22Rv1 (cell line): ENCODE data around the gene FAM236A.
"Not testable (repeated sequence)": the region's sequence is repeated elsewhere in the genome, so short reads cannot be mapped to it uniquely, and the experiment has no call there.

Source experiments
- H3K27ac ChIP-seq: fragments of 450-650 bp; 2 replicates; pipeline ENCODE4 v1.5.1; 2017

Gene FAM236A

DNA sequence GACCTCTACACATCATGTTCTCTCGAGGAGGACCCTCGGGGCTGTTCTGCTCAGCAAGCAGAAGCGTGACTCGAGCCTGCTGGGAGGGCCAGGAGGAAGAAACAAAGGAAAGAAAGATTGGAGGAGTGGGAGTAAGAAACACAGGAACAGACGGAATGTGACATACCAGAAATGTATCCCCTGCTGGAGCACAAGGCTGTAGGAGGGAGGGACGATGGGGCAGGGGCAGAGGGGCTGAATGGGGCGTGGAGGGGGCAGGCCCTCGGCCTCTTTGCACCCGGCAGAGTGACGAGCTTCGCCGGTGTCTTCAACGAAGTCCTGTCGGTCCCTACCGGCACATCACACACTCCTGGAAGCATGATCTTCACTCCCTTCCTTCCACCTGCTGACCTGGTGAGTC, at the start of gene FAM236A:
Gene FAM236A (plus strand): TSS at position 301 of the 400 bp plus-strand sequence. CDS start 57 bp downstream, at position 358.
- not testable (repeated sequence) for H3K27ac ChIP-seq

DNA sequence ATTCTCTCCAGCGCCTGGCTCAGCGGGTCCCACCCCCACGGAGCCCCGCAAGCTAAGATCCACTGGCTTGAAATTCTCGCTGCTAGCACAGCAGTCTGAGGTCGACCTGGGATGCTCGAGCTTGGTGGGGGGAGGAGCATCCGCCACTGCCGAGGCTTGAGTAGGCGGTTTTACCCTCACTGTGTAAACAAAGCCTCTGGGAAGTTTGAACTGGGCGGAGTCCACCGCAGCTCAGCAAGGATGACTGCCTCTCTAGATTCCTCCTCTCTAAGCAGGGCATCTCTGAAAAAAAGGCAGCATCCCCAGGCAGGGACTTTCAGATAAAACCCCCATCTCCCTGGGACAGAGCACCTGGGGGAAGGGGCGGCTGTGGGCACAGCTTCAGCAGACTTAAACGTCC, 48.3 kb upstream of the FAM236A start:
- H3K27ac ChIP-seq, result not testable (repeated sequence)

DNA sequence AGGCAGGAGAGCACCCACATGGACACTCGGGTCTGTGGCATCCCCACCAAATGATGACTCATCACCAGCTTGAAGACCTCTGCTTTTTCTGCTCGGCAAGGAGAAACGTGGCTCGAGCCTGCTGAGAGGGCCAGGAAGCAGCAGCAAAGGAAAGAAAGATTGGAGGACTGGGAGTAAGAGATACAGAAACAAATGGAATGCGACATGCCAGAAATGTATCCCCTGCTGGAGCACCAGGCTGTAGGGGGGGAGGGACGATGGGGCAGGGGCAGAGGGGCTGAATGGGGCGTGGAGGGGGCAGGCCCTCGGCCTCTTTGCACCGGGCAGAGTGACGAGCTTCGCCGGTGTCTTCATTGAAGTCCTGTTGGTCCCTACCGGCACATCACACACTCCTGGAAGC, 25.7 kb upstream of the FAM236A start, which contains the start of gene FAM236C:
Gene FAM236C (plus strand): TSS at position 301 of the 400 bp plus-strand sequence. CDS start 100 bp downstream, outside the sequence.
- not testable (repeated sequence) for H3K27ac ChIP-seq

GRCh38 chrX:72916096-72916495, 21.9 kb upstream of the FAM236A start:
- H3K27ac ChIP-seq, result not testable (repeated sequence)

DNA sequence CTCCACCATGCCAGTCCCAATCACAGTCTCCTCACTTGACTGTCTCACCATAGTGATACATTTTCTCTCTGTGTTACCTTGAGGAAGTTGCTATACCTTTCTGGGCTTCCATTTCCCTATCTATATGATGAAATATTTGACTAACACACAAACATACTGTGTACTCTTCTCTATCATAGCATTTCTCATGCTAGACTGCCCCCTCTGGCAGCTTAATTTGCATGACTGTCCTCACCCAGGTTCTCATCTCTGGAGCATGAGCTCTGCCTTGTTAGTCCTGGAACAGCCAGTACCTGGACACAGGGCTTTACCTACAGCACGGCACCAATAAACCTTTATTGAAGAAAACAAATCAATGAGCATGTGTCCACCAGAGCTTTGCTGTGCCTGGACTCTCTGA, 5.7 kb upstream of the FAM236A start:
- not testable (repeated sequence) for H3K27ac ChIP-seq

DNA sequence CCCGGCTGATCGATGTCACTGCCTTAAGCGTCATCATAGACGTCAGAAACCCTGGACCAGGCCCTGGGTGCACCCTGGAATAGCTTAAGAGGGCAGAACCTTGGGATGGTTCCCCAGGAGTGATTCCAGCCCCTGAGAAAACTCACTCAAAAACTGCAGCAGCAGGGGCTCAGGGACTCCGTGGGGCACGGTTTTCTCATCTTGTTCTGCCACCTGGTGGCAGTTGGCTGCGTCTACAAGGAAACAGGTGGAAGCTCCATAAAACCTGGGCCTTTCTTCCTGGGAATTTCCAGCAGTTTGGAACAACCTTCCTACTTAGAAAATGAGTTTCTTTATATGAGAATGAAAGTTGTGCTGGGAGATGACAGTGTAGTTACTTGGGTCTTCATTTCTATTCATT, 1.6 kb upstream of the FAM236A start:
- not testable (repeated sequence) for H3K27ac ChIP-seq

- H3K27ac ChIP-seq, result not testable (repeated sequence)
Observed at GRCh38 chrX:72936882-72937455, 1.0 kb upstream of the FAM236A start.

- H3K27ac ChIP-seq, result not testable (repeated sequence)
Observed at GRCh38 chrX:72942272-72942671, 4.3 kb downstream of the FAM236A start.

DNA sequence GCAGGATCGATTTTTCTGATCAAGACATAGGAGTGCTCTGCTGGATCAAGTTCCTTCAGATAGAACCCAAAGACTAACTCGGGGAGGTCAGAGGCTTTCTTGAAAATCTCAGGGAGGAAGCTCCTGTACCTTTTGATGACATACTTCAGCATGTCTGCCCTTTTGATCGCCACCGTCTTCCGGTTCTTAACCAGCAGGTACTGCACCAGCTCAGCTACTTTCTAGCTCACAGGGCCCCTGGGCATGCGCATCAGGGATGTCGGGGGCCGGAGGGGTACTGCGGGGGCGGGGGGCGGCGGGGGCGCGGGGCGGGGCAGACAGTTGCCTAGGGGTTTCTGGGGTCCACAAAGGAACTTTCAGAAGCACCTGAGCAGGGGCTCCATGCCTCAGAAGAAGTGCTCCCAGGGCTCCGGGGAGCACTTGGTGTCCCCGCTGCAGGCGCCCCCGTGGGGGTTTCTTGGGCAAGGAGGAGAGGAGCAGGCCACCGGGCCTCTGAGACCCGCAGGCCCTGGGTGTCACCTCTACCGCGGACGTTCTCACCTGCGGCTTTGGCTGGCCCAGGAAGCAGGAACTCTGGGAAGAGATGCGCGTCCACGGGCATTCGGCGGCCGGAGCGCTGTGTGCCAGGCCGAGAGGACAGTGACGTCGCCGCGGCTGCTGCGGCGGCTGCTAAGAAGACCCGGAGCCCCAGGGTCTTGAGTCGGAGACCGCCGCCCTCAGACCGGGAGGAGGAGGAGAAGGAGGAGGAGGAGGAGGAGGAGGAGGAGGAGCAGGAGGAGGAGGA, 5.2 kb downstream of the FAM236A start:
- H3K27ac ChIP-seq, result not testable (repeated sequence)

DNA sequence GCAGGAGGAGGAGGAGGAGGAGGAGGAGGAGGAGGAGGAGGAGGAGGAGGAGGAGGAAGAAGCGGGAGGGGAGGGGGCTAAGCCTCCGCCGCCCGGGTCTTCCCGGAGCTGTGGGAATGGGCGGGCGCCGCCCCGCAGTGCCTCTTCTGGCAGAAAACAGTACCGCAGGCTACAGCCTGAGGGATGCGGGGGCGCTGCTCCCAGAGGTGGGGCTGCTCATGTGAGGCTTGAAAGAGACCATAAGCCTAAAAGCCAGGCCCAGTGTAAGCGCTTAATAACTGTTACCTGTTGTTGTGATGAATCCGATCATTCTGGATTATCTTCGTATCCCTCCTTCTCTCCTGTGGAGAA, 5.8 kb downstream of the FAM236A start, which contains the start of gene DMRTC1:
Gene DMRTC1 (minus strand): TSS at position 19 of the 351 bp plus-strand sequence. CDS start 68,143 bp downstream, outside the sequence.
- not testable (repeated sequence) for H3K27ac ChIP-seq

DNA sequence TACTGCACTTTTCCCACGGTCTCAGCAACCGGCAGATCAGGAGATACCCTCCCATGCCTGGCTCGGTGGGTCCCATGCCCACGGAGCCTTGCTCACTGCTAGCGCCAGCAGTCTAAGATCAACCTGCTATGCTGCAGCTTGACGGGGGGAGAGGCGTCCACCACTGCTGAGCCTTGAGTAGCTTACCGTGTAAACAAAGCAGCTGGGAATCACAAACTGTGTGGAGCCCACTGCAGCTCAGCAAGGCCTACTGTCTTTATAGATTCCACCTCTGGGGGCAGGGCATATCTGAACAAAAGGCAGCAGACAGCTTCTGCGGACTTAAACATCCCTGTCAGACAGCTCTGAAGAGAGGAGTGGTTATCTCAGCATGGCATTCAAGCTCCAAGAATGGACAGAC, 22.0 kb downstream of the FAM236A start:
- H3K27ac ChIP-seq, result not testable (repeated sequence)

GRCh38 chrX:72971859-72972258, 33.9 kb downstream of the FAM236A start:
- not testable (repeated sequence) for H3K27ac ChIP-seq

- H3K27ac ChIP-seq, result not testable (repeated sequence)
Observed at GRCh38 chrX:72974885-72975284, 36.9 kb downstream of the FAM236A start.

GRCh38 chrX:72980894-72981469, 43.0 kb downstream of the FAM236A start:
- not testable (repeated sequence) for H3K27ac ChIP-seq
